Stomach (tissue), 9 donors: ENCODE results near the gene SSC5D. TPM values are rescaled to one million over a fixed set of nuclear protein-coding genes. Genes with fewer than 3 reads are reported as not detected.
A peak's percentile ranks its signal among the peaks of the same experiment; 100 is the strongest.

Experiments
- DNase-seq, 2 donors: peaks; one replicate each; pipeline versions ENCODE4 v3.0.0 to v3.0.0-alpha.2; 2013 to 2019
- H3K27ac ChIP-seq, 5 donors: fragments of 200-600 bp in 4 of 5; sonication (generic) in 4 of 5; one replicate each; pipeline ENCODE4 v1.5.1; 2013 to 2019; ENCODE audit warnings: mild to moderate bottlenecking in 1 of 5, moderate library complexity in 1 of 5
- H3K27me3 ChIP-seq, 3 donors: fragments of 200-600 bp; sonication (generic); one replicate each; pipeline ENCODE4 v1.5.1; 2017 to 2019; ENCODE audit warnings: mixed run types in 1 of 3
- H3K36me3 ChIP-seq, 4 donors: fragments of 200-600 bp; sonication (generic); 1 replicate in 3 of 4; 2 replicates in 1 of 4; pipeline ENCODE4 v1.5.1; 2016 to 2019
- H3K4me1 ChIP-seq, 4 donors: fragments of 200-600 bp; sonication (generic); one replicate each; pipeline ENCODE4 v1.5.1; 2016 to 2019
- H3K4me3 ChIP-seq, 4 donors: fragments of 200-600 bp; sonication (generic) in 3 of 4; one replicate each; pipeline ENCODE4 v1.5.1; 2016 to 2019; ENCODE audit warnings: mild to moderate bottlenecking in 1 of 4
- H3K9me3 ChIP-seq, 4 donors: fragments of 200-600 bp; sonication (generic); one replicate each; pipeline ENCODE4 v1.5.1; 2016 to 2019
- EP300 ChIP-seq: sonication (generic); formaldehyde crosslinking; IDR thresholded peaks from one replicate; pipeline ENCODE4 v1.6.1; 2017; ENCODE audit warnings: antibody characterized with exemption
- POLR2A ChIP-seq, 4 donors: fragments of 450-650 bp; IDR thresholded peaks; one replicate each; pipeline ENCODE4 v1.6.1; 2016; ENCODE audit warnings: antibody characterized with exemption in 4 of 4, control low read depth in 2 of 4, mild to moderate bottlenecking in 1 of 4, moderate library complexity in 1 of 4
- POLR2AphosphoS5 ChIP-seq, 3 donors: sonication (generic); formaldehyde crosslinking; IDR thresholded peaks; one replicate each; pipeline ENCODE4 v1.6.1; 2016; ENCODE audit warnings: antibody characterized with exemption in 3 of 3
- WGBS, 5 donors: extraction: QIAGEN DNeasy Blood & Tissue Kit in 3 of 5; methylation state at CpG; one replicate each; pipeline versions ENCODE4 v1.1.5 to v1.1.7; 2013 to 2018; 5-methylcytosine and 5-hydroxymethylcytosine counted together
- intact Hi-C: fragments of 100-400 bp; cut with DNase I; formaldehyde crosslinking; loops from one replicate; pipeline ENCODE4 v1.15.1; 2023; ENCODE audit warnings: low total_unique reads
- polyA plus RNA-seq, 3 donors: library from polyadenylated mRNA; stranded (reverse); fragments of 200-250 nt; gene quantifications; one replicate each; pipeline ENCODE4 v1.2.3, GENCODE V29; 2013
- total RNA-seq, 5 donors: library from RNA; depleted of rRNA; stranded (reverse); fragments of >200 nt; gene quantifications; one replicate each; pipeline versions ENCODE4 v1.1.0 to v1.2.3, GENCODE V29; 2014 to 2016
- TF ChIP-seq, protein P1 (sequence below), 7 experiments: fragments of 450-650 bp in 4 of 7; fragments of 200-600 bp in 3 of 7; sonication (generic) in 3 of 7; IDR thresholded peaks; one replicate each; pipeline ENCODE4 v1.5.1; 2016 to 2019; ENCODE audit warnings: antibody characterized with exemption in 7 of 7, control low read depth in 2 of 7, mild to moderate bottlenecking in 1 of 7
- donor health status: healthy with polysubstance abuse.
- donor health status: Bipolar disorder and iron deficiency.
- donor health status: healthy.

The SSC5D gene
- total and polyA plus RNA-seq, 8 donors = 0.46 to 15.1 (median 2.2) TPM; not detected in 1

DNA sequence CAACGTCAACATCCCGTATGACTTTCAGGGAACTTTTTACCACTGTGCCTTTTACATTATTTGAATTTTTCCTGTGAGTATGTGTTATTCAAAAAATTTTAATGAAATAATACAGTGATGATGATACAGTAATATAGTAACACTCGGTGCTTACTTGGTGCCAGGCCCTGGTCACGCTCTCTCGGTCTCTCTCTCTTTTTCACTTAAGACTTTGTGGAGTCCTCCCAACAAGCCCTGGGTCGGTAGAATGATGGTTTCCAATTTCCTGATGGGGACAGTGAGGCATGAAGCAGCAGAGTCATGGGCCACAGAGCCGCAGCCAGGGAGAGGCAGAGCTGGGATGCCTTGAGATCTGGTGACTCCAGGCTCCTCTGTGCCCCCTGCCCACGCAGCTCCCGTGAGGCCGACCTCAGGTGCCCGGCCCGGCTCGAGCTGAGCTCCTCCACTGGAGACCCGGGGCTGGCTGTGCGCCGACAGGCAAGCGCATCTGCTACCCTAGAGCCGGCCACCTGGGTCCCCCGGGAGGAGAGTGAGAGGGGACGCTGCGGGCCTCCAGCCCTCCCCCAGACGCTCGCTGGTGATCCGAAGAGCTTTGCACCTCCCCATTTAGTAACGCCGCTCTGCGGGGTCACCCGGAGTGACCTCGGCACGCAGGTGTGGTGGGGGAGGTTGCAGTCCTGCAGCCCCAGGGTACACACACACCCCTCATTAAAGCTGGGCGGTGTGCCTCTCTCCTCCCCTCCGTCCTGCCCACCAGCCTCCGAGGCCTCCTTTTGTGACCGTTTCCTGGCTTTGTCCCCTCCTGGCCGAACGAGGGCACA lies 61.5 kb downstream of the SSC5D start:
- intact Hi-C loops = no loop called here
- Histone ChIP-seq H3K9me3 (no peaks in the 10 kb centered on the region), H3K36me3 (no peaks in the 10 kb centered on the region), H3K27me3 (peaks cover 0 to 52% (median 0%) of the 10 kb centered on the region in 3 donors), H3K27ac (peak overlapping the region; percentile 81 to 91 (median 88)), H3K4me3 (peak overlapping the region in 3 of 4 donors; percentile 7 to 30 (median 21)), H3K4me1 (peaks cover 26 to 78% (median 52%) of the 10 kb centered on the region in 4 donors)
- WGBS, 5 donors = 15 to 28% (median 18%) methylated on average over 22 to 36 of the region's 36 CpGs
- DNase-seq = peak; percentile 35 to 72
- TF ChIP-seq POLR2A (IDR thresholded peaks at IDR 0.05) (no peak), EP300 (no peak), POLR2AphosphoS5 (IDR thresholded peaks at IDR 0.05) (no peak)
- TF ChIP-seq, protein P1, sequence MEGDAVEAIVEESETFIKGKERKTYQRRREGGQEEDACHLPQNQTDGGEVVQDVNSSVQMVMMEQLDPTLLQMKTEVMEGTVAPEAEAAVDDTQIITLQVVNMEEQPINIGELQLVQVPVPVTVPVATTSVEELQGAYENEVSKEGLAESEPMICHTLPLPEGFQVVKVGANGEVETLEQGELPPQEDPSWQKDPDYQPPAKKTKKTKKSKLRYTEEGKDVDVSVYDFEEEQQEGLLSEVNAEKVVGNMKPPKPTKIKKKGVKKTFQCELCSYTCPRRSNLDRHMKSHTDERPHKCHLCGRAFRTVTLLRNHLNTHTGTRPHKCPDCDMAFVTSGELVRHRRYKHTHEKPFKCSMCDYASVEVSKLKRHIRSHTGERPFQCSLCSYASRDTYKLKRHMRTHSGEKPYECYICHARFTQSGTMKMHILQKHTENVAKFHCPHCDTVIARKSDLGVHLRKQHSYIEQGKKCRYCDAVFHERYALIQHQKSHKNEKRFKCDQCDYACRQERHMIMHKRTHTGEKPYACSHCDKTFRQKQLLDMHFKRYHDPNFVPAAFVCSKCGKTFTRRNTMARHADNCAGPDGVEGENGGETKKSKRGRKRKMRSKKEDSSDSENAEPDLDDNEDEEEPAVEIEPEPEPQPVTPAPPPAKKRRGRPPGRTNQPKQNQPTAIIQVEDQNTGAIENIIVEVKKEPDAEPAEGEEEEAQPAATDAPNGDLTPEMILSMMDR (IDR thresholded peaks at IDR 0.05) = no peak

DNA sequence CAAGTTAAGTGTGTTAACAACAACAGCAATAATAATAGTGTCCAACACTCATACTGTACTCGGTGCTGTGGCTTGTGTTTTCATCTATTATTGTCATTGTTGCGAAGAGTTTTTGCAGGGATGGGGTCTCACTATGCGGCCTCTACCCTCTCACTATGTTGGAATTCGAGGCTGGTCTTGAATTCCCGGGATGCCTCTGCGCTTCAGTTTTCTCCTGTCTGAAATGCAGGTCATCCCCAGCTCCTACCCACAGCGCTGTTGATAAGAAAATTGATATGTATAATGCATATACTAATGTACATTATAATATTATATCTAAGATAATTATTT lies 62.0 kb downstream of the SSC5D start:
- Histone ChIP-seq H3K27ac (peak overlapping the region; percentile 81 to 91 (median 88)), H3K36me3 (no peaks in the 10 kb centered on the region), H3K27me3 (peaks cover 0 to 49% (median 0%) of the 10 kb centered on the region in 3 donors), H3K9me3 (no peaks in the 10 kb centered on the region), H3K4me1 (peaks cover 26 to 78% (median 51%) of the 10 kb centered on the region in 4 donors), H3K4me3 (peak overlapping the region in 2 of 4 donors; percentile 7 to 21)
- 54 to 65% (median 60%) methylated on average over 7 of the region's 7 CpGs for WGBS, 5 donors
- no peak for DNase-seq
- intact Hi-C loops = no loop called here
- TF ChIP-seq, protein P1 (IDR thresholded peaks at IDR 0.05) = no peak
- TF ChIP-seq POLR2A (IDR thresholded peaks at IDR 0.05) (no peak), EP300 (no peak), POLR2AphosphoS5 (IDR thresholded peaks at IDR 0.05) (no peak)

DNA sequence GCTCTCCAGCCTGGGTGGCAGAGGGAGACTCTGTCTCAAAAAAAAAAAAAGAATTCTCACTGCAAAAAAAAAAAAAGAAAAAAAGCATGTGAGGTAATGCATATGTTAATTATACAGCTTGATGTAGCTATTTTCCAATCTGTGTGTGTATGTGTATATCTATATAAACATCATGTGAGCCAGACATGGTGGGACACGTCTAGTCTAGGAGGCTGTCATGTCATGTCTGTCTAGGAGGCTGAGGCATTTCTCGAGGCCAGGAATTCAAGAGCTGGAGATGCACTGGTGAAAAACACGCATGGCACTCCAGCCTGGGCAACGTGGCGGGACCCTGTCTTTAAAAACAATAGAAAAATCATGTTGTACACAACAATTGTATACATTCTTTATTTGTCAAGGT lies 64.0 kb downstream of the SSC5D start:
- TF ChIP-seq, protein P1 (IDR thresholded peaks at IDR 0.05) = no peak
- TF ChIP-seq POLR2A (IDR thresholded peaks at IDR 0.05) (no peak), EP300 (no peak), POLR2AphosphoS5 (IDR thresholded peaks at IDR 0.05) (no peak)
- intact Hi-C loops = no loop called here
- H3K9me3 ChIP-seq = no peaks in the 10 kb centered on the region
- H3K36me3 ChIP-seq = no peaks in the 10 kb centered on the region
- peaks cover 0 to 35% (median 0%) of the 10 kb centered on the region in 3 donors for H3K27me3 ChIP-seq
- H3K27ac ChIP-seq = no peak overlapping the region
- 60 to 77% (median 65%) methylated on average over 5 of the region's 5 CpGs for WGBS, 5 donors
- H3K4me3 ChIP-seq = no peak overlapping the region
- H3K4me1 ChIP-seq = peaks cover 16 to 65% (median 42%) of the 10 kb centered on the region in 4 donors
- no peak for DNase-seq

DNA sequence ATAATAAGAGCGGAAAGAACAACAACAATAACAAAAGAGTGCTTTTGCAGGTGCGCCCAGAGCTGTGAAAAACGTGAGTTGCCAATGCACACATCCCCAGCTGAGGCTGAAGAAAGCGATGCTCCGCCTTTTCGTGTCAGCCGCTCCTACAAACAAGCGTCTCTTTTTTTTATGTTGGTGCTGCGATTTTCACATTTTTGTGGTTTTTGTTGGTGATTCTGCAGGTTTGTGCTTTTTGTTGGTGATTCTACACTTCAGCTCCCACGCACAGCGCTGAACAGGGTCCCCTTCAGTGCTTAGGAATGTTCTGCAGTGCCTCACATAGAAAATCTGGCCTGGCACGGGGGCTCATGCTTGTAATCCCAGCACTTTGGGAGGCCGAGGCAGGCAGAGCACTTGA lies 64.4 kb downstream of the SSC5D start:
- H3K4me3 ChIP-seq = no peak overlapping the region
- intact Hi-C loops = no loop called here
- H3K9me3 ChIP-seq = no peaks in the 10 kb centered on the region
- no peak for DNase-seq
- peaks cover 0 to 31% (median 0%) of the 10 kb centered on the region in 3 donors for H3K27me3 ChIP-seq
- H3K4me1 ChIP-seq = peaks cover 12 to 61% (median 38%) of the 10 kb centered on the region in 4 donors
- H3K27ac ChIP-seq = no peak overlapping the region
- no peaks in the 10 kb centered on the region for H3K36me3 ChIP-seq
- no peak for TF ChIP-seq EP300
- TF ChIP-seq, protein P1 (IDR thresholded peaks at IDR 0.05) = no peak
- no peak for TF ChIP-seq POLR2AphosphoS5 (IDR thresholded peaks at IDR 0.05)
- no peak for TF ChIP-seq POLR2A (IDR thresholded peaks at IDR 0.05)
- 45 to 70% (median 61%) methylated on average over 13 of the region's 13 CpGs for WGBS, 5 donors
